B cell (primary cell): Measurements from ENCODE around the gene LRRC4C. TPM values are rescaled to one million over a fixed set of nuclear protein-coding genes. Genes with fewer than 3 reads are reported as not detected.

ENCODE experiments used
- ATAC-seq: fragments of 200-7000 bp; cut with Tn5 transposase; one replicate; pipeline ENCODE4 v1.10.0; 2021; ENCODE audit warnings: low read depth, mild to moderate bottlenecking, moderate number of reproducible peaks, moderate library complexity
- CTCF ChIA-PET: fragments of 350-600 bp; sonication (Branson Sonifier 250); formaldehyde crosslinking; loops from one replicate; lab custom pipeline; 2021; ENCODE audit warnings: antibody characterized with exemption, inconsistent platforms; lab: Charles Lee
- POLR2A ChIA-PET: fragments of 350-600 bp; sonication (Branson Sonifier 250); formaldehyde crosslinking; loops from one replicate; lab custom pipeline; 2021; ENCODE audit warnings: antibody characterized with exemption; lab: Charles Lee
- DNase-seq: peaks from one replicate; pipeline ENCODE4 v3.0.0; 2013
- H2AFZ ChIP-seq: 2 replicates; pipeline ENCODE4 v1.6.1; 2012; ENCODE audit warnings: mild to moderate bottlenecking, low read depth, low read length; ENCODE audit not compliant: insufficient read depth, poor library complexity, severe bottlenecking
- H3K27ac ChIP-seq, 2 donors: 1 replicate in 1 of 2; 2 replicates in 1 of 2; pipeline ENCODE4 v1.5.1; 2012 to 2013; ENCODE audit warnings: low read length in 2 of 2, mild to moderate bottlenecking in 2 of 2, moderate library complexity in 1 of 2
- H3K27me3 ChIP-seq, 4 experiments: fragments of 200-600 bp in 1 of 4; sonication (generic) in 1 of 4; replicated peaks in 1 of 4; 1 replicate in 2 of 4; 2 replicates in 2 of 4; pipeline versions ENCODE4 v1.6.1 to v1.7.0; 2013 to 2016; ENCODE audit warnings: low read length in 3 of 4, mild to moderate bottlenecking in 2 of 4, mixed read lengths in 1 of 4, moderate library complexity in 1 of 4; ENCODE audit not compliant: insufficient read depth in 4 of 4, control insufficient read depth in 3 of 4; ENCODE audit errors: control extremely low read depth in 1 of 4
- H3K36me3 ChIP-seq, 2 experiments: replicated peaks in 1 of 2; 1 replicate in 1 of 2; 2 replicates in 1 of 2; pipeline versions ENCODE4 v1.6.1 to v1.7.1; 2013; ENCODE audit warnings: low read length in 1 of 2; ENCODE audit not compliant: insufficient read depth in 2 of 2, control insufficient read depth in 1 of 2; ENCODE audit errors: control extremely low read depth in 1 of 2, extremely low read depth in 1 of 2
- H3K4me1 ChIP-seq, 2 donors: fragments of 200-600 bp in 1 of 2; sonication (generic) in 1 of 2; 1 replicate in 1 of 2; 2 replicates in 1 of 2; pipeline versions ENCODE4 v1.5.1 to v1.6.1; 2013 to 2017; ENCODE audit warnings: low read length in 2 of 2; ENCODE audit not compliant: control insufficient read depth in 2 of 2, insufficient read depth in 2 of 2
- H3K4me2 ChIP-seq: replicated peaks from 2 replicates; pipeline ENCODE3; 2012; ENCODE audit warnings: mild to moderate bottlenecking, low read depth, low read length; ENCODE audit not compliant: poor library complexity, severe bottlenecking
- H3K4me3 ChIP-seq, 5 experiments: fragments of 200-600 bp in 1 of 5; sonication (generic) in 1 of 5; 1 replicate in 3 of 5; 2 replicates in 2 of 5; pipeline versions ENCODE4 v1.5.1 to v1.7.0; 2011 to 2016; ENCODE audit warnings: low read length in 4 of 5, mild to moderate bottlenecking in 4 of 5, low read depth in 2 of 5, control low read depth in 1 of 5, moderate library complexity in 1 of 5; ENCODE audit not compliant: insufficient read depth in 1 of 5; ENCODE audit errors: control extremely low read depth in 1 of 5, extremely low read depth in 1 of 5
- H3K79me2 ChIP-seq: fragments of 200-600 bp; sonication (generic); one replicate; pipeline ENCODE4 v1.6.0; 2016; ENCODE audit warnings: low read length; ENCODE audit not compliant: control insufficient read depth, insufficient read depth
- H3K9ac ChIP-seq: fragments of 200-600 bp; sonication (generic); 2 replicates; pipeline ENCODE4 v1.6.1; 2017; ENCODE audit warnings: mild to moderate bottlenecking, low read length, moderate library complexity
- H3K9me3 ChIP-seq, 3 donors: one replicate each; pipeline versions ENCODE4 v1.6.1 to v1.7.1; 2013; ENCODE audit warnings: low read length in 2 of 3; ENCODE audit not compliant: control insufficient read depth in 2 of 3, insufficient read depth in 1 of 3; ENCODE audit errors: control extremely low read depth in 1 of 3
- H4K20me1 ChIP-seq: 2 replicates; pipeline ENCODE4 v1.6.0; 2012; ENCODE audit warnings: mild to moderate bottlenecking, low read length; ENCODE audit not compliant: insufficient read depth, control insufficient read depth, poor library complexity, severe bottlenecking
- H3K27ac Mint-ChIP-seq: one replicate; pipeline ENCODE4 v1.8.0; 2021; ENCODE audit warnings: mixed read lengths
- H3K27me3 Mint-ChIP-seq: one replicate; pipeline ENCODE4 v1.8.0; 2021; ENCODE audit warnings: mixed read lengths
- H3K4me1 Mint-ChIP-seq: one replicate; pipeline ENCODE4 v1.8.0; 2021; ENCODE audit warnings: mixed read lengths
- H3K4me3 Mint-ChIP-seq: one replicate; pipeline ENCODE4 v1.8.0; 2021; ENCODE audit warnings: mixed read lengths
- H3K9me3 Mint-ChIP-seq: one replicate; pipeline ENCODE4 v1.8.0; 2022; ENCODE audit warnings: mixed read lengths; ENCODE audit not compliant: insufficient read depth
- EZH2 ChIP-seq: IDR thresholded peaks from 2 replicates; pipeline ENCODE4 v1.6.1; 2012; ENCODE audit warnings: borderline replicate concordance, low read depth, mild to moderate bottlenecking, moderate library complexity, low read length; ENCODE audit not compliant: insufficient read depth, poor library complexity, severe bottlenecking
- WGBS: methylation state at CpG from one replicate; pipeline ENCODE4 v1.1.5; 2013; ENCODE audit warnings: missing lambda C conversion rate; ENCODE audit not compliant: insufficient coverage; 5-methylcytosine and 5-hydroxymethylcytosine counted together
- intact Hi-C: fragments of 100-400 bp; cut with micrococcal nuclease; formaldehyde crosslinking; loops from one replicate; pipeline ENCODE4 v1.10.0; 2022
- polyA plus RNA-seq: library from polyadenylated mRNA; depleted of rRNA; stranded (reverse); fragments of >200 nt; gene quantifications from 2 replicates; pipeline ENCODE4 v1.2.3, GENCODE V29; 2012
- total RNA-seq, 2 donors: library from RNA; stranded (reverse); fragments of 120-200 nt in 1 of 2; gene quantifications; 1 replicate in 1 of 2; 2 replicates in 1 of 2; pipeline versions ENCODE4 v1.2.3 to v1.2.4, GENCODE V29; 2013 to 2022
- TF ChIP-seq, protein P1 (sequence below): fragments of 200-600 bp; IDR thresholded peaks from one replicate; pipeline ENCODE4 v1.8.0; 2022; ENCODE audit warnings: antibody characterized with exemption, mild to moderate bottlenecking

The LRRC4C gene
- total and polyA plus RNA-seq, 2 donors (not counting 1 experiment from before 2014, with no cell fraction given): 0.57 TPM; not detected in 1

DNA sequence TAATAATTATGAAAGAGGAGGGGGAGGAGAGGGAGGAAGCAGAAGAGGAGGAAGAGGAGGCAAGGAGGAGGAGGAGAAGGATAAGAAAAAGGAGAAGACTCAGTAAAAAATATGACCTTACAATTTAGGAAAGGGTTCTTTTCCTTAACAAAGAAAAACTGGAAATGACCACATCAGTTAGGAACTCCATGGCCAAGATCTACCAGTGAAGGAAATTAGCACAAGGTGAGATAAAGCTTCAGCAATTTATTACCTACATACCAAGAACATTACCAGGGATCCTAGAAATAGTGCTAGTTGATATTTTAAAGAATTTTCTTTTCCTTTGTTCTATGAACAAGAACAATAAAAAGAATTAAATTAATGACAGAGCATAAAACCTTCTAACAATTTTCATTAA lies 172.7 kb downstream of the LRRC4C start:
- DNase-seq (no peak), ATAC-seq (no peak)
- no peaks in the 10 kb centered on the region for H3K27me3 Mint-ChIP-seq
- no peaks in the 10 kb centered on the region for H3K9me3 Mint-ChIP-seq
- POLR2A ChIA-PET: no interaction called here
- Histone ChIP-seq H3K4me1 (no peaks in the 10 kb centered on the region), H3K9ac (no peak overlapping the region), H3K27ac (no peak overlapping the region), H3K4me3 (no peak overlapping the region), H3K27me3 (no peaks in the 10 kb centered on the region), H3K36me3 (no peaks in the 10 kb centered on the region), H3K4me2 (no peak overlapping the region), H2AFZ (no peak overlapping the region), H3K9me3 (no peaks in the 10 kb centered on the region), H4K20me1 (no peaks in the 10 kb centered on the region), H3K79me2 (no peaks in the 10 kb centered on the region)
- CTCF ChIA-PET: no interaction called here
- intact Hi-C loops: no loop called here
- no peaks in the 10 kb centered on the region for H3K4me1 Mint-ChIP-seq
- no peak overlapping the region for H3K27ac Mint-ChIP-seq
- no peak overlapping the region for H3K4me3 Mint-ChIP-seq
- no peak for TF ChIP-seq EZH2
- TF ChIP-seq, protein P1, sequence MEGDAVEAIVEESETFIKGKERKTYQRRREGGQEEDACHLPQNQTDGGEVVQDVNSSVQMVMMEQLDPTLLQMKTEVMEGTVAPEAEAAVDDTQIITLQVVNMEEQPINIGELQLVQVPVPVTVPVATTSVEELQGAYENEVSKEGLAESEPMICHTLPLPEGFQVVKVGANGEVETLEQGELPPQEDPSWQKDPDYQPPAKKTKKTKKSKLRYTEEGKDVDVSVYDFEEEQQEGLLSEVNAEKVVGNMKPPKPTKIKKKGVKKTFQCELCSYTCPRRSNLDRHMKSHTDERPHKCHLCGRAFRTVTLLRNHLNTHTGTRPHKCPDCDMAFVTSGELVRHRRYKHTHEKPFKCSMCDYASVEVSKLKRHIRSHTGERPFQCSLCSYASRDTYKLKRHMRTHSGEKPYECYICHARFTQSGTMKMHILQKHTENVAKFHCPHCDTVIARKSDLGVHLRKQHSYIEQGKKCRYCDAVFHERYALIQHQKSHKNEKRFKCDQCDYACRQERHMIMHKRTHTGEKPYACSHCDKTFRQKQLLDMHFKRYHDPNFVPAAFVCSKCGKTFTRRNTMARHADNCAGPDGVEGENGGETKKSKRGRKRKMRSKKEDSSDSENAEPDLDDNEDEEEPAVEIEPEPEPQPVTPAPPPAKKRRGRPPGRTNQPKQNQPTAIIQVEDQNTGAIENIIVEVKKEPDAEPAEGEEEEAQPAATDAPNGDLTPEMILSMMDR: no peak

DNA sequence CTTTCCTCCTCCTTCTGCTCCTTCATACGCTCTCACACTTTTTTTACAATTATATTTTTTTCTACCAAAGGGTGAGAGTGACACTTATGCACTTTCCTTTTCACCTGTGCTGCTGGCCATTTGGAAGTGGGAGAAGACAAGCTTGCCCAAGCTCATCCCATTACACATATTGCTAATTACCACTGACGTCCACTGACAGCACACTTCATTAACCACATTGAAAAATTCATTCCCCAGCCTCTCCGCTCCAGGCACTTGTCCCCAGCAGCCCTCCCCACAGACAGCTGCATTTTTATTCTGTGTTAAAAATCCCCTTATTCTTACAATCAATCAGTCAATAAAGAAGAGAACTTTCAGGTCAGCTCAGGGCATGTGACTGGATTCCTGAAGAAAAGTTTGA lies 175.1 kb downstream of the LRRC4C start:
- Histone ChIP-seq H3K4me3 (no peak overlapping the region), H3K36me3 (no peaks in the 10 kb centered on the region), H3K79me2 (no peaks in the 10 kb centered on the region), H3K9ac (no peak overlapping the region), H3K27ac (no peak overlapping the region), H3K27me3 (no peaks in the 10 kb centered on the region), H3K4me1 (no peaks in the 10 kb centered on the region), H3K9me3 (no peaks in the 10 kb centered on the region), H4K20me1 (no peaks in the 10 kb centered on the region), H2AFZ (no peak overlapping the region), H3K4me2 (no peak overlapping the region)
- no peaks in the 10 kb centered on the region for H3K27me3 Mint-ChIP-seq
- CTCF ChIA-PET: no interaction called here
- 80% methylated on average over 2 of the region's 3 CpGs for WGBS
- no peak overlapping the region for H3K27ac Mint-ChIP-seq
- DNase-seq (no peak), ATAC-seq (no peak)
- H3K4me1 Mint-ChIP-seq: no peaks in the 10 kb centered on the region
- H3K4me3 Mint-ChIP-seq: no peak overlapping the region
- intact Hi-C loops: no loop called here
- H3K9me3 Mint-ChIP-seq: no peaks in the 10 kb centered on the region
- no peak for TF ChIP-seq EZH2
- TF ChIP-seq, protein P1: no peak
- POLR2A ChIA-PET: no interaction called here
